CD4-positive, alpha-beta T cell treated with Interleukin-6 for 4 hours (primary cell): Measurements from ENCODE around the gene PAX8.

Experiments
- DNase-seq: peaks from one replicate; pipeline ENCODE4 v3.0.0-alpha.2; 2020; ENCODE audit warnings: mixed read lengths

Gene PAX8

GRCh38 chr2:113181258-113182051 is 97.3 kb downstream of the PAX8 start:
- peak; percentile 47 for DNase-seq

DNA sequence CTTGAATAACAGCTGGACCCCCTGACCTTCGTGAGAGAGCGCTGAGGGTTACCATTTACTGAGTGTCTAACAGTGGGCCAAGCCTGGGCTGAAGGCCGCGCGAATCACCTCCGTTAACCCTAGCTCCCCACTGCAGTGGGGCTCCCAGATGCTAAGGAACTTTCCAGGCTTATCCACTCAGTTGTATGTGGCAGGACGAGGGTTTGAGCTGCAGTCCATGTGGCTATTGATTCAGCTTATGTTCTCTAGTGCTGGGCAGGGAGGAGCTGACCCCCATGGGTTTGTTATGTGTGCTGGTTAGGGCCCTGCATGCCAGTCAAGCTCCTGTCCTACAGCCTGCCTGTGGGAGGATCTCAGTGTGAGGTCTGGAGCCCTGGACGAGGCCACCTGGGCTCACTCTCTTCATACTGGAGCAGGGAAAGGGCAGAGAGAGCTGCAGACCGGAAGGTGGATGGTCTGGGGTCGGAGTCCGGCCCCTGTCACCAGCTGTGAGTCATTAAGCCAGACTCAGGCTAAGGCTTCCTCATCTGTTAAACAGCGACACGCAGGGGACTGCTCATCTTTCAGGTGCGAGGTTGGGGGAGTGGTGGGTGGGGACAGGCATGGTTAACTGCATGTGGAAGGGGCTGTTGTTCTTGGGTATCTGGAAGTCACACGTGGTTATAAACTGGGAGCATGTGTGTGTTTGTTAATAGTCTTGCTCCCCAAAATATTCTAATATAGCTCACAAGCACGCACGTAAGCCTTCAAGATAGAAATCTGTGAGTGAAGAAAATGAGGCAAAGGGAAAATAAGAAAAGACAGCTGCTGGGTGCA is 98.4 kb downstream of the PAX8 start:
- DNase-seq, result peak; percentile 58

DNA sequence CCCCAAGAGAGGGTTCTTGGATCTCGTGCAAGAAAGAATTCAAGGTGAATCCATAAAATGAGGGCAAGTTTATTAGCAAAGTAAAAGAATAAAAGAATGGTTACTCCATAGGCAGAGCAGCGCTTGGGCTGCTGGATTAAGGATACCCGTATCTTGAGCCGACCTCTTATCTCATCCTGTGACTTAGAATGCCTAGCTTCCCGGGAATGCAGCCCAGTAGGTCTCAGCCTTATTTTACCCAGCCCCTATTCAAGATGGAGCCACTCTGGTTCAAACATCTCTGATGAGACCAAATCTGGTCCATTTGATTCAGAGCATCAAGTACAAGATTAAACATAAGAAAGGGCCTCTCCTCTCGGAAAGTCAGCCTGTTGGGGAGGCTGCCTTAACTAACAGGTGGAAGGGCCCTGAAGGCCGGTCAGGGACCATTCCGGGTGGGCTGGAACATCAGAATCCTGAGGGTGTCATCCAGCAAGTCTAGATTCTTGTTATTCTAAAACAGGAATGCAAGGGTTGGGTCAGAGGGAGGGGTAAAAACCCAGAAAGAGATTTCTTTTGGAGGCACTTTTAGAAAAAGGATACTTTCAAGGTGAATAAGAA is 99.2 kb downstream of the PAX8 start:
- DNase-seq, result no peak

- peak; percentile 69 for DNase-seq
These were observed 99.8 kb downstream of the PAX8 start for GRCh38 chr2:113178891-113179290.

- no peak for DNase-seq
These were observed 100.5 kb downstream of the PAX8 start for GRCh38 chr2:113178069-113178746.

- no peak for DNase-seq
These were observed 101.9 kb downstream of the PAX8 start for GRCh38 chr2:113176696-113177355.

GRCh38 chr2:113175736-113176695 is 102.7 kb downstream of the PAX8 start:
- peak; percentile 61 for DNase-seq

GRCh38 chr2:113175042-113175628 is 103.6 kb downstream of the PAX8 start:
- DNase-seq, result peak; percentile 78

DNA sequence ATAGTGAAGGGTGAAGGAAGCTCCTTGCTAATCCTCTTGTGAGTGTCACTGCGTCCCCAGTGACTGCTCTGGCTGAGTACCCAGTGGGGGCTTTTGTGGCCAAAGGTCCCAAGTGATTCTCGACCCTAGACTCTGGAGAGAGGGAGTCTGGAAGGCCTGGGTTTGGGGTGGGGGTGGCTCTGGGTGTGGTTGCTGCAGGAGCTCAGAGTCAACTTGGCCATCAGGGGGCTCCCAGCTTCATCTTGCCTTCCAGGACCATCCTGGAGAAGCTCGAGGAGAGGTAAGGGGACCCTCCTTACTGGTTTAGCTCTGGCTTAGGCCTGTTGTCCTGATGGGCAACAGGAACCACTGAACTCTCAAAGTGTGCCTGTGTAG is 104.4 kb downstream of the PAX8 start:
- no peak for DNase-seq

GRCh38 chr2:113173542-113174375 is 105.0 kb downstream of the PAX8 start, which contains the start of gene PSD4:
Gene PSD4 (plus strand): TSS chr2:113173971. CDS start chr2:113182457, 8,486 bp downstream.
- DNase-seq, result peak; percentile 92

DNA sequence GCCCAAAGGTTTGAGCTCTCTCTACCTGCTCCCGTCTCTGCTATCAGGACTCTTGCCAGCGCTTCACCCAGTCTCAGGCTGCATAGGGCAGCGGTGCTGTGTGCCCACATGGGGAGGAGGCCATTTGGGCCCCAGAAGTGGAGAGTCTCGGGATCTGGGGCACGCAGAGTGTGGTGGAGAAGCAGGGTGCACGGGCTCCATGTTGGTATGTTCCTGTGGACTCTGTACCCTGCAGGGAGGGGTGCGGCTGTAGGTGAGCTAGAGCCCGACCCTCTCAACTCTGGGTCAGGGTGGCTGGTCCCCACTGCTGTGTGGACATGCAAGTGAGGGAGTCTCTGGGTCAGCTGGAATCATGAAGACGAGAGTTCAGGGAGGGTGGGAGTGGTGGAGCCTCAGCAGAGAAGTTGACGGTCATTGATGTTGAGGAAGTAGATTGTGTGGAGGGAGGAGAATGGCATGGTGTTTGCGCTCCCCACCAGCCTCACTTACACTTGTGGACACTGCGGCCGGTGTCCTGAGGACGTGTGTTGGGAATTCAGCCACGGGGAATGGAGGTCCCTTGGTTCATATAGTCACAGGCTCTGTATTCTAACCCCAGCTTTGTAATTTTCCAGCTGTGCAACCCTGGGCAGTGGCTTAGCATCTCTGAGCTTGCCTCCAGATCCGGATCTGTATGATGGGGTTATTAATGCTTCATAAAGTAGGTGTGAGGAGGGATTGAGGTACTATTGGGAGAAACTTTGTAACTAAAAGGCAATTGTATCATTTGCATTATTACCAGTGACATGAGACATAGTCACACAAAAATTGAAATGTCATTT is 105.8 kb downstream of the PAX8 start:
- DNase-seq, result no peak

DNA sequence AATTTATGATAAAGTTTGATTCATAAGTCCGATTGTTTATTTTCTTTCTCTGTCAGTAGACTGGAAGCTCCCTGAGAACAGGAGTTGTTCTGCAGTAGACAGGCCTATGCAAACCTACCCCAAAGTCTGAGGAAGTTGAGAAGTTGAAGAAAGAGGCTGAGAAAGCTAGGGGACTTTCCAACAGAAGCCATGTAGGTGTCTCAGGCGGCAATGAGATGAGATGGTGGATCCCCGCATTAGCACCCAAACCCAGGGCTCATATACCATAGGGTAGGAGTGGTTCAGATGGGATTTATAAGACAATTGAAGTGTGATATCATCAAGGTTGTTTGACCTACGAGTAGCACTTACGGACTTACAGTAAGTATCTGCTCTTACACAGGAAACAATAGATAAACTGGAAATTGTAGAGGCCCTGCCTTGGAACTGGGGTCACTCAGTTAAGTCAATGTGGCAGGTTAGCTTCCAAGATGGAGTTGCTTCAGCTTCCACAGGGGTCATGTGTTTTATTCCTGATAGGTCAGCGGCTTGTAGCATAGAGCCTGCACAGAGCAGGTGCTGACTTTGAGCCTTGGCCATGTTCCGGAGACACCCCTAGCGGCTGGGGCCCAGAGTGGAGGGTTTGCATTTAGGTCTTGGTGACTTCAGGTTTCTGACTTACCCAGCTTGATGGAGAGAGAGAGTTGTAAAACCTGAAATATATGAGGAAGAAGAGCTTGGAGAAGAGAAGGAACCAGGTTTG is 107.2 kb downstream of the PAX8 start:
- DNase-seq, result no peak

GRCh38 chr2:113169586-113169985 is 109.1 kb downstream of the PAX8 start:
- DNase-seq, result no peak

DNA sequence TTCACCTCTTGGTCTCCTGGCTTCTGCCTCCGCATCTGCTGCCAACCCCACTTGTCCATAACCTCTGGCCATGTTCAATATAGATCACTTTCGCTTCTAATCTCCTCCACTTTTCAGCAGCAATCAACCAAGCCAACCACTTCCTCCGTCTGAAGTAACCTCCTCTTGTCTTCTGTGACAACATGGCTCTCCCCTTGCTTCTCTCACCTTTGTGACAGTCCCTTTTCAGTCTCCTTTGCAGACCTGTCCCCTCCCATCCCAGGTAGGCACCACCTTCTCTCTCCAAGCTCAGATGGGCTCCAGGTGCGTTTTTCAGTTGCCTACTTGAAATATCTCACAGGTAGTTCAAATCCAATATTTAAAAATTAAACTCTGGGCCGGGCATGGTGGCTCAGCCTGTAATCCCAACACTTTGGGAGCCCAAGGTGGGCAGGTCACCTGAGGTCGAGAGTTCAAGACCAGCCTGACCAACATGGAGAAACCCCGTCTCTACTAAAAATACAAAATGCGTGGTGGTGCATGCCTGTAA is 109.7 kb downstream of the PAX8 start:
- peak; percentile 58 for DNase-seq

DNA sequence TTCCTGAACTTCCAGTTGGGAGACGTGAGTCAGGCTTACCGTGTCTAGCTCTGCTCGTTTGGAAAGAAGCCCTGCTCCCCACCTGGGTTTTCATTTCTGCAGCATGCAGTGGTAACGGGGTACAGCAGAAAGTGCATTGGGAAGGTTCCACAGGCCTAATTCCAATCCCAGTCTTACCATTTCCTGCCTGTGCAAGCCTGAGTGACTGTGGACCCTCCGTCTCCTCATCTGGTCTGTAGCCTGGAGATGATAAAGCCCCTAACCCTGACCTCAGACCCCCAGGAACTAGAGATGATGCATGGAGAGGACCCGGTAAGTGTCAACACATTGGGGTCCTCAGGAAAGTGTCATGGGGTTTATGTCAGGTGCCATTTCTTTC is 110.8 kb downstream of the PAX8 start:
- DNase-seq, result no peak

DNA sequence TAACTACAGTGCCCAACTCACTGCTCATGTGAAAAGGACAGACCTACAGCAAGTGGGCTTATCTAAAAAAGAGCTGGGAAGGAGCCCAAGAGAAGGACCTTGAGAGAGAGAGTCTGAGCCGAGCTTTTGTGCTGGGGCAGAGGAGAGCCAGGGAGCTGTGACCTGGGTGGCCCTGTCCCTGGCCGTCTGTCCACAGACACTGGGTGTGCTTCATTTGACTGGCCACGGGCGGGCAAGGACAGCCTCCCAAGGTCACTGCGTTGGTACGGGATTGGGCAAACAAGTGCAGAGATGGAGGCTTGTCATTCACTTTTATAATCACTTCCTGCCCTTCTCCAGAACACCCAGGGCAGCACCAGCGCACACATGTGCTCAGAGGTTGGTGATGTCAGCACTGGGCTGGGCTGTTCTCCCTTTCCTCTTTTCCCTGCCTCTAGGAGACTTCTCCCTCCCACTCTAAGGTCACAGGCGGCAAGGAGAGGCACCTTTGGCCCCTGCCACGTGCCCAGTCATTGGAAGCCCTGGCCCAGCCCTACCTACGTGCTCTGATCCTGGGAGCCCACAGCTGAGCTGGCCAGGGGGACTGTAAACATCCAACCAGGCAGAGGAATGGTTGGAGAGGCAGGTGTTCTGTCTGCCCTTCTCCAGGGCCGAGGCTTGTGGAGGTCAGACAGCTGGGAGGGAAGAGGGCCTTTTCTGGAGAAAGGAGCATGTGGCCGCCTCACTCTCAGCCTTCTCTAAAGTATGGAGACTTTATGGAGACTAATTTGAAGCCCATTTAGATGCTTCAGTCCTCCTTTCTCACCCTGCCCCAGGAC is 111.4 kb downstream of the PAX8 start:
- peak; percentile 67 for DNase-seq

- DNase-seq, result no peak
These were observed 112.5 kb downstream of the PAX8 start for GRCh38 chr2:113166187-113166645.
